Stimulated activated CD4-positive, alpha-beta T cell treated with anti-CD3 and anti-CD28 coated beads, Interleukin-2, amount 100 ng/mL, for 4 hours (primary cell): ENCODE data around the gene BLOC1S6.

ENCODE experiments used
- DNase-seq: peaks from one replicate; pipeline ENCODE4 v3.0.0-alpha.2; 2020; ENCODE audit warnings: low read depth

Gene BLOC1S6, protein sequence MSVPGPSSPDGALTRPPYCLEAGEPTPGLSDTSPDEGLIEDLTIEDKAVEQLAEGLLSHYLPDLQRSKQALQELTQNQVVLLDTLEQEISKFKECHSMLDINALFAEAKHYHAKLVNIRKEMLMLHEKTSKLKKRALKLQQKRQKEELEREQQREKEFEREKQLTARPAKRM

DNA sequence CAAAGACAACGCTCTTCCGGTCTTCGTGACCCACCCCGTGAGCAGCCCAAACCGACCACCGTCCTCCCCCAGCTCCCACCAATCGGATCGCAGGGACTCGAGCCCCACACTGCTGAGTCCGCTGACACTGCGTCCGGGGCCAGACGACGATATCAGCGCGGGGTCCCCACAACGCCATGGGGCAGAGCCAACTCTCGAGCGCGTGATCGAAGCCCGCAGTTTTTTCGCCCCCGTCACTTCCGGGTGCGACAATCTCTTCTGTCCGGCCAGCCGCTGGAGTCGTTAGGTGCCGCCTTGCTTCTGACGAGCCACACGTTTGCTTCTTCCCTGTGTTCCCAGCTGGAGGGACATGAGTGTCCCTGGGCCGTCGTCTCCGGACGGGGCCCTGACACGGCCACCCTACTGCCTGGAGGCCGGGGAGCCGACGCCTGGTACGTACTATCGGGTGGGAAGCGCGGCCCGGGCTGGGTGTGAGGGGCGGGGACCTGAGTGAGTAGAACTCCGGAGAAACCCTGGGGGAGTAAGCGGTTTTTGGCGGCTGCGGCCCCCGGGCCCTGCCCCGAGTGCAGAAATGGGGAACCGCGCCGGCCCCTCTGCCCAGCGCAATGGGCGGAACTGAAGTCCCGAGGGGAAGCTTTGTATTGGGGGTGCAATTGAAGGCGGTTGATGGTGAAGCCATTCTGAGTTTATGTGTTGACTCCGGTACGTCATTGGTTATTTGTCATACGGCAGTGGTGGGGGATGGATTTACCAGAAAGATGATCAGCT lies at the start of gene BLOC1S6:
TSS of gene BLOC1S6 (plus strand) at position 285 of the 768 bp plus-strand sequence. CDS start at position 350, 65 bp downstream.
- DNase-seq, result peak; percentile 76

DNA sequence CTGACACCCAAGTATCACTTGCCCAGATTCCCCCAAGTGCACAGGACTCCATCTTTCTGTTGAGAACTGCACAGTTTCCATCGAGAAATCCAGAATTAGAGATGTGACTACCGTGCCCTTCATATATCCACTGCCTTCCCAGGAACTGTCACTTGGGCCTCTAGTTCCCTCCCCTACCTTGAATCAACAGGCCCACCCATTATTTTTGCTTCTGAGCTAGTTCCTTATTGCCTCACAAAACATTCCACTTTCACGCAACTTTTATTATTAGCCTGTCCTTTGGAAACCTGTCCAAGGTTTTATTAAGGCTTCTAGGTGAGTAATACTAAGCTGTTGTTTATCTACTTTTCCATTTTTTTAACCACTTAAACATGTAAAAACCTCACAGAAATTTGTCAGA lies 47.5 kb upstream of the BLOC1S6 start:
- no peak for DNase-seq

DNA sequence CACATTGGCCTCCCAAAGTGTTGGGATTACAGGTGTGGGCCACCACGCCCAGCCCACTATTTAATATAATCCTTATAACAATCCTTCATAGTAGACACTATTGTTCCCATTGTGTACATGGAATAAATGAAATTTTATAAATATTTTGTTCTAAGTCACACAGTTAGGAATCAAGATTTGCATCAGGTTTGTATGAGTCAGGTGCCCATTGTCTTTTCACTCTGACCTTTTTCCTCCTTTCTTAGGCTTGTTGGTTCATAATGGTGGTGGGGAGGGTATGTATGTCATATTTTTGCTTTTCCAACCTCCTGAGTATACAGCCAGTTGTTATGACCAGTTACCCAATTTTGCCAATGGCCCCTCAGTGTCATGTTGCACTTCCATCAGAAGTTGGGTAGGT lies 46.6 kb upstream of the BLOC1S6 start:
- no peak for DNase-seq

DNA sequence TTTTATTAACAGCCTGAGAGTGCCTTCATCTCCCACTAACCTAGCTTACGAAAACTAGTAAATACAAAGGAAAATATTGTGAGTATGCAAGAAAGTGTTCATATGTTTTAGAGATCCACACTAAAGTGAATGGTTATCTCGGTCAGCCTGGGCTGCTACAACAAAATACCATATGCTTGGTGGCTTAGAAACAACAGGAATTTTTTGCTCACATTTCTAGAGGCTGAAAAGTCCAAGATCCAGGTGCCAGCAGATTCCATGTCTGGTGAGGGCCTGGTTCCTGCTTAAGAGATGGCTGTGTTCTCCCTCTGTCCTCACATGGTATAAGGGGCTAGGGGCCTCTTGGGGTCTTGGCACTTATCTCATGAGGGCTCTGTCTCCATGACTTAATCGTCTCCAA lies 44.1 kb upstream of the BLOC1S6 start:
- DNase-seq, result no peak

DNA sequence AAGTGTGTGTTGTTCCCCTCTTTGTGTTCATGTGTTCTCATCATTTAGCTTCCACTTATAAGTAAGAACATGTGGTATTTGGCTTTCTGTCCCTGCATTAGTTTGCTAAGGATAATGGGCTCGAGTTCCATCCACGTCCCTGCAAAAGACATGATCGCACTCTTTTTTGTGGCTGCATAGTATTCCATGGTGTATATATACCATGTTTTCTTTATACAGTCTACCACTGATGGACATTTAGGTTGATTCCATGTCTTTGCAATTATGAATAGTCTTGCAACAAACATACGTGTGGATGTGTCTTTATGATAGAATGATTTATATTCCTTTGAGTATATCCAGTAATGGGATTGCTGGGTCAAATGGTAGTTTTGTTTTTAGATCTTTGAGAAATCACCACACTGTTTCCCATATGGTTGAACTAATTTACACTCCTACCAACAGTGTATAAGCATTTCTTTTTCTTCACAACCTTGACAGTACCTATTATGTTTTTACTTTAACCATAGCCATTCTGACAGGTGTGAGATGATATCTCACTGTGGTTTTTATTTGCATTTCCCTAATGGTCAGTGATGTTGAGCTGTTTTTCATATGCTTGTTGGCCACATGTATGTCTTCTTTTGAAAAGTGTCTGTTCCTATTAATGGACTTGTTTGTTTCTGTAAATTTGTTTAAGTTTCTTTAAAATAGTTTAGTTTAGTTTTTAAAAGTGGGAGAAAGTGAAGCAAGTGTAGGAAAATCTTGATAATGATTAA lies 42.7 kb upstream of the BLOC1S6 start:
- no peak for DNase-seq

DNA sequence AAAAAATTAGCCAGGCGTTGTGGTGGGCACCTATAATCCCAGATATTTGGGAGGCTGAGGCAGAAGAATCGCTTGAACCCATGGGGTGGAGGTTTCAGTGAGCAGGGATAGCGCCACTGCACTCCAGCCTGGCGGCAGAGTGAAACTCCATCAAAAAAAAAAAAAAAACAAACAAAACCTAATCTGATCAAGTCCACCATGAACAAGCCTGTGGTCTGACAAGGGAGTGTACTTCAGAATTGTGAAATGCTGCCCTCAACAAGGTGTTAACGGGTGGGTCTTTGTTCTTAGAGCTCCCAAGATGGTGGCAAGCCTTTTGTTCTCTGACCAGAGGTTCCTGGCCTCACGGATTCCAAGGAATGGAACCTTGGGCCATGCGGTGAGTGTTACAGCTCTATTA lies 40.4 kb upstream of the BLOC1S6 start:
- no peak for DNase-seq

DNA sequence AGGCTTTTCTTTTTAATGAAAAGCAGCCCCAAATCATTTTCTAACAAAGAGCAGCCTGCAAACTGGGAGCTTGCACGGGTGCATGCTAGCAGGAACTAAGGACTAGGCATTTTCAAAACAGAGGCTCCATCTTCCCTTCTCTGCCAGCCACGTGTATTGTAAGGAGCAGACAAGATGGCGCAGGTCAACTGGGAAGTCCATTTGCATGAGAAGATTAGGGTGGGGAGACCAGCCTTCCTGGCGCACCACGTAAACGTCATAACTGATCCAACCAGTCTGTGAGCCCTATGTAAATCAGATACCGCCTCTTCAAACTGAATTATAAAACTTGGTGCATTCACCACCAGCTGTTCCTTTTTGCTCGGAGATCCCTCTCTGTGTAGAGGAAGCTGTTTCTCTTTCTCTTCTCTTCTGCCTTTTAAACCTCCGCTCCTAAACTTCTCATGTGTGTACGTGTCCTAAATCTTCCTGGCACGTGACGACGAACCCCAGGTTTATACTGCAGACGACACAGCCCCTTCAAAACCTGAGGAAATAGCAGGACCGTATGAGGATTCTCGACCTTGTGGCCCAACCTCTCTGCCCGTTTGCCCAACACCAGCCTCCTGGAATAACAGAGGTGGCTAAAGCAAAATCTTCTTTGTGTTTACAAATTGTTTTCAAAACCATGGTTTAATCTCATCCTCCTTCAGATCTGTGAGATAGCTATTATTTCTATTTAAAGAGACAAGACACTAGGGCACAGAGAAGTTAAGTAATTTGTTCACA lies 38.2 kb upstream of the BLOC1S6 start:
- no peak for DNase-seq

DNA sequence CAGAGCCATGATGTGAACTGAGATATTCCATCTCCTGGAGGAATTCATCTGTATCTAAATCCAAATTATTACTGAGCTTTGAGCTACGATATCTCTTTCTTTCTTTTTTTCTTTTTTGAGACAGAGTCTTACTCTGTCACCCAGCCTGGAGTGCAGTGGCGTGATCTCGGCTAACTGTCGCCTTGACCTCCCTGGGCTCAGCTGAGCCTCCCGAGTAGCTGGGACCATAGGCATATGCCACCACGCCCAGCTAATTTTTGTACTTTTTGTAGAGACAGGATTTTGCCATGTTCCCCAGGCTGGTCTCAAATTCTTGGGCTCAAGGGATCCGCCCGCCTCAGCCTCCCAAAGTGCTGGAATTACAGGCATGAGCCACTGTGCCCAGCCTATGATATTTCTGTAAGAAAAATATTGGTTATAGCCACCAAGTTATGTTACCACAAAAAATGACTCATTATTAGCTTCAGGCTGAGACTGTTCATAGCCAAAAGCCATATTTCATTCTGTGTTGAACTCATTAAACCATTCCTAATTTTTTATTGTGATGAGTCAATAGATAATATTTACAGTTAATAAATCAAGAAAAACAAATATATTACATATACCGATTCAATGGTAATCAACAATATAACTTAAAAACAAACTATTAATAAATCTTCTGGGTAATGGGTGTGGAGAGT lies 37.5 kb upstream of the BLOC1S6 start:
- no peak for DNase-seq

DNA sequence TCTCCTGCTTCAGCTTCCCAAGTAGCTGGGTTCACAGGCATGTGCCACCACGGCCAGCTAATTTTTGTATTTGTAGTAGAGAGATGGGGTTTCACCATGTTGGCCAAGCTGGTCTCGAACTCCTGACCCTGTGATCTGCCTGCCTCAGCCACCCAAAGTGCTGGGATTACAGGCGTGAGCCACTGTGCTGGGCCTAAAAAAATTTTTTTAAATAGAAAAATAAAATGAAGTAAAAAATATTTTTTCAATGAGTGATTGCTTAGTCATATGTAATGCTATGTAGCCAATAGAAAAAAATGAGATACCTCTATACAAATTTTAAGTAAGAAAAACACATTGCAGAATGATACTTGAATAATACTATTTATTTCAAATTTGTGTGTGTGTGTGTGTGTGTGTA lies 36.7 kb upstream of the BLOC1S6 start:
- DNase-seq, result no peak

DNA sequence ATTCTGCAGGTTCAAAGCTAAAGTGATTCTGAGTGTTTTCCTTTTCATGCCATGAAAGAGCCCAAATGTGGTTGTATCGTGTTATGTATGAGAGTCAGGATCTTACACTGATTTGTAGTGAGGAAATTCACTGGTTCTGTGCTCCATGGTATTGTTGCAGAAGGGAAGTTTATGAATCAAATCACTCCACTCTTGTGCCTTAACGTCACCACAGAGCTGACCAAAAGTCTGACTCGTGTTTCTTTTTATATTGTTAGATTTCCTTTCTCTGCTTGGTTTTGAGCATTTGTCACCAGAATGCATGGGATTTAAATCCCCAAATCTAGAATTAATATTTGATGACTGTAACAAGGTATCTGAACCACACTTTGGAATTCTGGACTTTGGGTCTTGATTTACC lies 35.5 kb upstream of the BLOC1S6 start:
- no peak for DNase-seq

DNA sequence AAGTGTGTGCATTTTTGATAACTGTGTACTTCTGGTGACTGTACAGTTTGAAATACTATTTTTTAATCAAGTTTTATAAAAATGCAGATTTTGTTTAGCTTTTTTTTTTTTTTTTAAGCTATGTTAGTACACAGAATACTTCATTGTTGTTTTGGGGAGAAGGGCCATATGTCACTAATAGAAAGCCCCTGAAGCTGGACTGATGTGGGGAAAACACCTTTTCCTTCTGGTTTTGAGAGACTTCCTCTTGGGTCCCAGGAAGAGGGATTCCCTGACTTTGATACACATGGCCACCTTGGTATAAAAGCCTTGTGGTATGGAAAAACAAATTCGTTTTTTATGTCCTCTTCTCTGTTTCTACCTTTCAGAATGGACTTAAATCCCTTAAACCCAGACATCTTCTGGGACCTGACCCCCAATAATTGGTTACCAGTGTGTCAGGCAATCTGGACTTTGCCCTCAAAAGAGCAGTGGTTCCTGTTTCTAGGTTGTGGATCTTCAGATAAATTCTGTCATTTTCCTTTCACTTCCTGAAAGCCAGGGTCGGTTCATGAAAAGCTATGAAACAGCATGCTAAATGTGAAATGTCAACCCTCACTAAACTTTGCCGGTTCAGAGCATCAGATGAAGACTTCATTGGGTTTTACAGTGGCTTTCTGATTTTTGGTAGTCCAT lies 31.1 kb upstream of the BLOC1S6 start:
- DNase-seq, result no peak

DNA sequence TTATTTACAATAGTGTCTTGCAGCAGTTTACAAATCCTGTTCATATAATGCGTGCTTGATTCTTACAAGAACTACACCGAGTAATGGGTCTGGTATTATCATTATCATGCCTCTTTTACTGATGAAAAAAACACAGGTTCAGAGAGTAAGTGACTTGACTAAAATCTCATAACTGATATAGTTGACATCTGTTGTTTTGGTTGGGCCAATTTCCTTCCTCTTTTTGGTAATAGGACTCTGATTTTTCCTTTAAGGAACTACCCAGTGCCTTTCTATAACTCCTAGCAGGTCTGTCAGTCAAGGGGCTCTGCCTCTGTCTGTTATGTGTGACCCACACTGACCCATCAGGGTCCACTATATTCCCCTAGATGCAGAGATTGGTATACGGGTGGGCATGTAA lies 14.6 kb upstream of the BLOC1S6 start:
- no peak for DNase-seq

DNA sequence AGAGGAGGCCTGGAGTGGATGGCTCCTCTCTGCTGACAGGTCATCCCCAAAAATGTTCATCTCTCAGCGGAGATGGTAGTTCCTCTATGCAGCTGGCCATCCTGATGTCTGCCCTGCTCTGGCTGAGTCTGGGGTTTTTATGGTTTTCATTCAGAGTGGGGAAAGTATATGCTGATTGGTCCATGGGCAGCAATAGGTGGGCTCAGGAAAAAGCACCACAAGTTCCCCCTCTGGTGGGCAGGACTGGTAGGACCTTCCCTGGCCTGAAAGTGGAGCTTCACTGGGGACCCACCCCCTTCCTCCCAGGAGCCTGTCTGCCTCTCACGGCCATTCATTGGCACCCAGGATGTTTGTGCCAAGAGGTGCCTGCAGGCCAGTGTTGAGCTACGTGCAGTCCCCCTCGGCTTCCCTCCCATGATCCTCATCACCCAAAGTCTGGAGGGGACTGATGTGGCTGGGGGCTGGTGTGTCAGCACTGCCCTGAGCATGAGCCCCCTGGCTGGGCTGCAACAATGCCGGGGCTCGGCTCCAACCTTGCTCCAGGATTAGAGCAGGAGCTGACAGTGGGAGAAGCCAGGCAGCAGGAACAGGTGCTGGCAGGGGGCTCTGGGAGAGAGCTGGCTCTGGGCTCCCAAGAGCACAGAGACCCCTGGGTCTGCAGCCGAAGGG lies 13.1 kb upstream of the BLOC1S6 start:
- no peak for DNase-seq

DNA sequence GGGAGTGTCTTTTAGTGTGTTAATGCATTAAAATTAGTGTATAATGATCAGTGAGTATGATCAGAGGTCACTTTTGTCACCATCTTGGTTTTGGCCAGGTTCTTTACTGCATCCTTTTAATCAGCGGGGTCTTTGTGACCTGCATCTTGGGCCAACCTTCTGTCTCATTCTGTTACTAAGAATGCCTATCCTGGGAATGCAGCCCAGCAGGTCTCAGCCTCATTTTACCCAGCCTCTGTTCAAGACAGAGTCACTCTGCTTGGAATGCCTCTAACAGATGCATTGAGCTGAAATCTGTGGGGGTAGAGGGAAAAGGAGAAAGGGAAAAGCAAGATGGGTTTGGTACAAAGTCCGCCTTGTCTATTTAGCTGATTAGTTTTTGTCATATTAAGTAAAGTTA lies 5.3 kb upstream of the BLOC1S6 start:
- DNase-seq, result no peak

DNA sequence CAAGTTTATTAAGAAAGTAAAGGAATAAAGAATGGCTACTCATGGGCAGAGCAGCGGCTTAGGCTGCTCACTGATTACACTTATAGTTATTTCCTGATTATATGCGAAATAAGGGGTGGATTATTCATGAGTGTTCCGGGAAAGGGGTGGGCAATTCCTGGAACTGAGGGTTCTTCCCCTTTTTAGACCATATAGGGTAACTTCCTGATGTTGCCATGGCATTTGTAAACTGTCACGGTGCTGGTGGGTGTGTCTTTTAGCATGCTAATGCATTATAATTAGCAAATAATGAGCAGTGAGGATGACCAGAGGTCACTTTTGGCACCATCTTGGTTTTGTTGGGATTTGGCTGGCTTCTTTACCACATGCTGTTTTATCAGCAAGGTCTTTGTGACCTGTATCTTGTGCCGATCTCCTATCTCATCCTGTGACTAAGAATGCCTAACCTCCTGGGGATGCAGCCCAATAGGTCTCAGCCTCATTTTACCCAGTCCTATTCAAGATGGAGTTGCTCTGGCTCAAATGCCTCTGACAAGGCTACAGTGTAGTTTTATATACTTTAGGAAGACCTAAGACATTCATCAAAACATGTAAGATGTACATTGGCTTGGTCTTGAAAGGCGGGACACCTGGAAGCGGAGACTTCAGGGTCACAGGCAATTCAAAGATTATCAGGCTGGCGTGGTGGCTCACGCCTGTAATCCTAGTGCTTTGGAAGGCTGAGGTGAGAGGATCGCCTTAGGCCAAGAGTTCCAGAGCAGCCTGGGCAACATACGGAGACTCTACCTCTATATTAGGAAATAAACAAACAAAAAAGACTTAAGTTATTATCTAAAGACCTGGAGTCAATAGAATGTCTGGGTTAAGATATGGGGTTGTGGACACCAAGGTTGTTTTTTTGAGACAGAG lies 3.2 kb upstream of the BLOC1S6 start:
- no peak for DNase-seq

DNA sequence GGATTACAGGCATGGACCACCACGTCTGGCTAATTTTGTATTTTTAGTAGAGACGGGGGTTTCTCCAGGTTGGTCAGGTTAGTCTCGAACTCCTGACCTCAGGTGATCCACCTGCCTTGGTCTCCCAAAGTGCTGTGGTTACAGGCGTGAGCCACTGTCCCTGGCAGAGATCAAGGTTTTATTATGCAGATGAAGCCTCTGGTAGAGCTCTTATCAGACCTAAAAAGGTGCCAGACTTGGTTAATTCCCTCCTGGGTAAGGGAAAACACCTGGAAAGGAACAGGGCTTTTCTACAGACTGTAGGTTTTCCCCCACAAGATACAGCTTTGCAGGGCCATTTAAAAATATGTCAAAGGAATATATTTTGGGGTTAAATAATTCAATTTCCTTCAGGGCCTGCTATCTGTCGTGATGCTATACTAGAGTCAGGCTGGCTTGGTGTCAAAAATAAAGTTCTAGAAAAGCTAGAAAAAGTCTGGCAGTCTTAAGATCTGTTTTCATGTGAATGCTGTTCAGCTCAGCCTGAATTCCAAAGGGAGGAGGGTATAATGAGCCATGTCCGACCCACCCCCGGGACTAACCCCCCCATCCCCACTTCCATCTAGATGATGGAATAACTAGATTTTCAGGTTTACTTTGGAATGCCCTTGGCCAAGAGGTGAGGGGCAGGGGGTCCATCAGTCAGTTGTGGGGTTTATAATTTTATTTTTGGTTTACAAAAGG lies 1.9 kb upstream of the BLOC1S6 start:
- DNase-seq, result no peak

DNA sequence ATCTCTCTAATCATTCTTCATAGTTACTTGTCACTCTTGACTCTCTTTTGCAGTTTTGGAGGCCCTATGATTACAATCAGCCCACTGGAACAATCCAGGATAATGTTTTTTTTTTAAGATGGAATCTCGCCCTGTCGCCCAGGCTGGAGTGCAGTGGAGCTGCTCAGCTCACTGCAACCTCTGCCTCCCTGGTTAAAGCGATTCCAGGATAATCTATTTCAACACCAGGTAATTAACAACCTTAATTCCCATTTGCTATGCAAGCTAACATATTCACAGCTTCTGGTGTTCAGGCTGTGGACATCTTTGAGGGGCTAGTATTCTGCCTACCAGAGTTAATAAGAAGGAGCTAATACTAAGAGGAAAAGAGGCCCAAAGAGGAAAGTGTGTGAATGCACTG lies 1.1 kb upstream of the BLOC1S6 start:
- DNase-seq, result no peak

DNA sequence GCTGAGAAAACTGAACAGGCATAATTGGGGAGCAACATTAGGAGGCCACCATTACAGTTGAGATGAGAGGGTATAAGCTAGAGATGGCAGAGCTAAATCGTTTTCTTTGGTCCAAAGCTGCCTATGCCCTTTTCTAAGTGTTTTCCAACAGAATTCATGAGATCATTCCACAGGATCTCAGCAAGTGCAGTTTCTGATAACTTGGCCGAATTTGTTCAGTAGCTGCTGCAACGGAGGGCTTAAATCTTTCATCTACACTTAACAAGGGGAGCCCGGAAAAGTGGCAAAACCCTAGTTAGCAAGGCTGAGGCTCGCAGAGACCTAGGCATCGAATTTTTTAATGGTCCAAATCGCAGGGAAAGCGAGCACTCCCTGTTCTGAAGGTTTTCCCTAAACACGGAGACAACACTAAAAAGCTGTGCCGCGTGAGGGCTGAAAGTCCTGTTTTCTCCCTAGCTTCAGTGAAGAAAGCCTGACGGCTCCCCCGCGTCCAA lies 531 bp upstream of the BLOC1S6 start:
- DNase-seq, result no peak

DNA sequence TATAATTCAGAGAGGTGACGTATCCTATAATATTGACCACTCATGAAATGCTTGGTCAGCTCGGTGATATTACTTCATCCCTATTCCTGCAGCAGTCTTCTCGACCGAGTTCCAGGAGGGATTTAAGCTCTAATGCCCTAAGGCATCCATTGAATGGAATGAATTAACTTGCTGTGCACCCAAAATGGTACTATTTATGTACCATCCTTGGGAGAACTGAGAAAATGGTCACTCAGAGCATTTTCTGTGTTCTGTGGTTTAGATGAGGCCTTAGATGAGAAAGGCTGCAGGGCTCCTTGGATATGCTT lies 638 bp downstream of the BLOC1S6 start:
- no peak for DNase-seq
